GM18499 (cell line): ENCODE measurements around the gene CDK18.

Experiments used
- ATAC-seq: cut with Tn5 transposase; IDR thresholded peaks from one replicate; pipeline ENCODE4 v1.9.1; 2021; ENCODE audit warnings: moderate number of reproducible peaks; ENCODE audit not compliant: insufficient read depth, unreplicated experiment

Gene CDK18

DNA sequence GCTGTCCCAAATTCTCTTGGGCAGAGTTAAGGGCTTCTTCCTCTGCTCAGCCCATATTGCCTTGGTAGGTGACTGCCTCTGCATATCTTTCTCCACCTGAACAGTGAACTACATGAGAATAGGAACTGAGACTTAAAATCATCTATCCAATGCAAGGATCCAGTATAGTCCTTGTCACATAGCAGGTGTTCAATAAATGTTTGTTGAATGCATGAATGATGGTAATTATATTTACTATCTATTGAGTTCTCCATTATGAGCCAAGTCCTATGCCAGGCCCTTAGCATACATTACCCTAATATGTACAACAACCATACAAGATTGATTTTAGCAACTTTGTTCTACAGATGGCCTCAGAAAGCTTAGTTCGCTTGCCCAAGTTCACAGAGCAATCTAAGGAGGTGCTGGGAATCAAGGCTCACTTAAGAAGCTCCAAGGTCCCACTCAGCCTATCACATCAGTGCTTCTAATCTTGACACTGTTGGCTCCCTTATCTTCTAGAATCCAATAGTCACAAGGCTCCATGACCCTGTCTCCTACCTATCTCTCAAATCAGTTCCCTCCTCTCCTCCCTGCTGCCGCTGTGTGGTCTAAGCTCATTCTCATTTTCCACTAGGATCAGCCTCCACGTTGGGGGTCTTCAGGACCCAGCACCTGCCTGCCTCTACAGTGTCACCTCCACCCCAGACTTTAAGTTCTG, 2.2 kb upstream of the CDK18 start:
- no peak for ATAC-seq

DNA sequence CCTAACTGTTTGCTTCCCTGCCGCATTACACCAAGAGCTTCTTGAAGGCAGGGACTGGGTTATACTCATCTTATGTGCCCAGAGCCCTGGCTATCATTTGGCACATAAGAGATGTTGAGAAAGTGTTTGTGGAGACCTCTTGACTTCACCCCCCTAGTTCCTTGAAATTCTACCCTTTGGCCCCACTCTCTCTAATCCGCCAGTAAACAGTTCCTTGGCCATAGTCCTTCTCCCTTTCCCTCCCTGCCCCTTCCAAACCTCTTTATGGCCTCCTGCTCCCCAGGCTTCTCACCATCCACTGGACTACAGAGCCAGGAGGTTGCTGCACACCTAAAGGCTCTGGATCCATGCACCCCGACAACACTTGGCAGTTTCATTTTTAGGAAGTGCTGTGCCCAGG, 1.5 kb upstream of the CDK18 start:
- no peak for ATAC-seq

DNA sequence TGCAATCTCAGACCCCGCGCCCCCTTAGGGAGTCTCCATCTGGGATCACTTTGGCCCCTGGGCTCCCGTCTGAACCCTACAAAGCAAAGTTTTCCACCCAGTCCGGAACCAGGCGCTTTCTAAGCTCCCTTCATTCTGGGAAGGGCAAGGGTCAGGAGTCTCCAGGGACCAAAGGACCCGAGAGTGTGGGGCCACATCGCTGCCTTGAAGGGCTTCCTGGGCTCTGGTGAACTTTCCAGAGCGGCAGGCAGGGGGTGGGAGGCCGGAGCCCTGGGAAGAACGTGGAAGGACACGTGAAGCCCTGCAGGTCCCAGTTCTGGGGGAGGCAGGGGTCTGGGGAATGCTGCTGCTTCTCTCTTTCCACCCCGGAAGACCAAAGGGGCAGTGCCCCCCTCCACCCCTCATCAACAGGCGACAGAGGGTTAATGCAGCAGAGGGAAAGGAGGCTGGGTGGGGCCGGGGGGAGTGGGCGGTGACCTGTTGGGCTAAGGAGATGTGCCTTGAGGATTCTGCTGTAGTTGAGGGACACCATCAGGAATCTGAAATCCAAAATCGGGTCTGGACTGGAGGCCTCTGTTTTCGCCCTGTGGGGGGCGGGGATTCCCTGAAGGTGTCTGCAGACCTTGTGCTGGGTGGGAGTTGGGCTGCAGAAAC, 734 bp downstream of the CDK18 start:
- ATAC-seq: no peak

DNA sequence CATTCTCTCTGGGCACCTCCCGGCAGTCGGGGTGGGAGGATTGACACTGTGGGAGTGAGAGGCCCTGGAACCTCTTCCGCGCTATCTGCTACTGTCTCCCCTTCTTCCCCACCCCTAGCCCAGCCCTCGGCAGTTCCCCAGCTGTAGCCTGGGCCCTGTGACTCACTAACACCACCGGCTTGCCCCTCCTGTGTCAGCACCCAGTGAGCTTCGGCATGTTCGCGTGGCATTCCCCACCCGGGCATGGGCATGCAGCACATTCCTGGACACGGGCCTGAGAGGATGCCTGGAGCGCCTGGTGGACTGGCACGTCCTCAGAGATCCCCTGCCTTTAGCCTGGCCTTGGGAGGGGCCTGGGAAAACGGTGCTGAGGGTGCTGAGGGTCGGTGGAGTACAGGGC, 1.3 kb downstream of the CDK18 start:
- no peak for ATAC-seq

DNA sequence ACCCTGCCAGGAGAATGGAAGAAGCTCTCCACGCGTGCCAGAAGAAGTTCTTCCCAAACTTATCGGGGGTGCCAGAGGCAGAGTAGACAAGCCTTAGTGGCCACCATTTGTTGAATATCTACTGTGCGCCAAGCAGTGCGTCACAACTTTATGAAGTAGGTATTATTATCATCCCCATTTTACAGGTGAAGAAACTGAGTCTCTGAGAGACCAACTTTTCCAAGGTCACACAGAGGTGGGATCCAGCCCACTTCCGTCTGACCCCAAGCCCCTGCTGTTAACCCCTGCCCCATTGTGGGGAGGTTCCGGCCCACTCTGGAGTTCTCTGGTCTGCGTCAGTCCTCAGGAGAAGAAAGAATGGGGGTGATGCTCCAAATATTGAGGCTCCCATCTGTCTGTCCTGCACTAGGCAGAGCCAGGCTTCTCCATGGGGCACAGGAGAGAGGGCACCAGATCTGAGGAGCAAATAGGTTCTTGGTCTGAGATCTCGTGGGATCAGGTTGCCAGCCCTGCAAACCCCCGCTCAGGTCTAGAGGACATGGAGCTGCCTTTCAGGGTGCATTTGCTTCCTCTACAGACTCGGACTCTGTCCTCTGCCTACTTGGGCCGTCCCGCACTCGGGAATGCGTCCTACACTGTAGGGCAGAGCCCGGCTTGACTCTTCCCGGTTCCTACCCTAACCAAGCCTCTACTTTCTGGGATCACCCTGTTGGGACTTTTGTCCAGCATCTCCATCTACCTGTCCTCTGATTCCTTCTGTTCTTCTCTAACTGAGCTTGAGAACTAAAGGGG, 2.1 kb downstream of the CDK18 start:
- ATAC-seq: no peak

DNA sequence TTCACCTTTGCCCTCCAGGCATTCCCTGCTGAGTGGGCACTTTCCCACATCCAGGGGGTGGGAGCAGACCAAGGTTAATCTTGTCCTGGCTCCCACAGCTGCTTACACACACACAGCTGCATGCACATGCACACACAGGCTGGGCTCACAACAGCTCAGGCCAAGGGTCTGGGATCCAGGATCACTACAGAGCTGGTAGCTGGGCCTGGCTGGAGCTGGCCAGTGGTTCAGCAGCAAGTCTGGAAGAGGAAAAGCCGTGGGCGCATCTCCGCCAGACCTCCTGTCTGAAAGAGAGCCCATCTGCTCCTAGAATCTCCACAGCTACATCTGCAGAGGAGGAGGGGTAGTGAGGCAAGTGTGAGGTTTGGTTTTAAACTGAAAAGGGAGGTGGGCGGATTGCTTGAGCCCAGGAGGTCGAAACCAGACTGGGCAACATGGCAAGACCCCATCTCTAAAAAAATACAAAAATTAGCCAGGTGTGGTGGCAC, 3.8 kb downstream of the CDK18 start:
- no peak for ATAC-seq

DNA sequence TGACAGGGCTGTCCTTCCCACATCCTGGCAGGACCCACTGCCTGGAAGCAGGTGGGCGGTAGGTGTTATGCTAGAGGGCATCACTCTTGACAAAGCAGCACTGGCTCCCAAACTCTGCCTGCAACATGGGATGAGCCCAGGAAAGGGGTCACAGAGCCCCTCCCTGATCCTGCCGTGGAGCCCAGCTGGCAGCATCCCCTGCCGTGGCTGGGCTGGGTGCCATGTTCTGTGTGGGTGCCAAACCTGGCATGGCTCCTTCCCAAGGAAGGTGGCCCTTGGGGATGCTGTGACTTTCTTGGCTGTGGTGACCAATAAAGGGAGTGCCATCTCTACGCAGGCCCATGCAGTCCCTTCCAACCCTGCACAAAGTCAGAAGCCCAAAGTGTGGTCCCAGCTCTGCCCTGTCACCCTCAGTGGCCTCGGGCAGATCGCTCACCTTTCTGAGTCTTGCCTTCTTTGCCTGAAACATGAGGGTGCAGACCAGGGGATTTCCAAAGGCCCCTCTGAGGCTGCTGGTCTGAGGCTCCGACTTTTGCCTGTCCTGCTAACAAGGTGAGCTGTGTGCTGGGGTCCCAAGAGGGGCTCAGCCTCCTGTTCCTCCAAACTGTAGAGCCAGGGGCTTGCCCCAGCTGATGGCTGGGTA, 6.0 kb downstream of the CDK18 start:
- ATAC-seq: no peak

DNA sequence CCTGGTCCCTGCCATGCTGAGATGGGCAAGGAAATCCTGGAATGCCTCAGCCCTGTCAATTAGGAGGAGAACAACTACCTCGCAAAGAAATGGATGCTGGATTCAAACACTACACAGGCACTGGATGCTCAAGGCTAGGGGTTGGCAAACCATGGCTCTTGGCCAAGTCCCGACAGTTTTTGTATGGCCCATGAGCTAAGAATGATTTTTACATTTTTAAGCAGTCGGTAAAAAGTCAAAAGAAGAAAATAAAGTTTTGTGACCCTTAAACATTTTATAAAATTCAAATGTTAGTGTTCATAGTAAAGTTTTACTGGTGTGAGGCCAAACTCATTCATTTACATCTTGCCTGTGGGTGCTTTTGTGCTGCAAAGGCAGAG, 6.5 kb downstream of the CDK18 start:
- no peak for ATAC-seq

DNA sequence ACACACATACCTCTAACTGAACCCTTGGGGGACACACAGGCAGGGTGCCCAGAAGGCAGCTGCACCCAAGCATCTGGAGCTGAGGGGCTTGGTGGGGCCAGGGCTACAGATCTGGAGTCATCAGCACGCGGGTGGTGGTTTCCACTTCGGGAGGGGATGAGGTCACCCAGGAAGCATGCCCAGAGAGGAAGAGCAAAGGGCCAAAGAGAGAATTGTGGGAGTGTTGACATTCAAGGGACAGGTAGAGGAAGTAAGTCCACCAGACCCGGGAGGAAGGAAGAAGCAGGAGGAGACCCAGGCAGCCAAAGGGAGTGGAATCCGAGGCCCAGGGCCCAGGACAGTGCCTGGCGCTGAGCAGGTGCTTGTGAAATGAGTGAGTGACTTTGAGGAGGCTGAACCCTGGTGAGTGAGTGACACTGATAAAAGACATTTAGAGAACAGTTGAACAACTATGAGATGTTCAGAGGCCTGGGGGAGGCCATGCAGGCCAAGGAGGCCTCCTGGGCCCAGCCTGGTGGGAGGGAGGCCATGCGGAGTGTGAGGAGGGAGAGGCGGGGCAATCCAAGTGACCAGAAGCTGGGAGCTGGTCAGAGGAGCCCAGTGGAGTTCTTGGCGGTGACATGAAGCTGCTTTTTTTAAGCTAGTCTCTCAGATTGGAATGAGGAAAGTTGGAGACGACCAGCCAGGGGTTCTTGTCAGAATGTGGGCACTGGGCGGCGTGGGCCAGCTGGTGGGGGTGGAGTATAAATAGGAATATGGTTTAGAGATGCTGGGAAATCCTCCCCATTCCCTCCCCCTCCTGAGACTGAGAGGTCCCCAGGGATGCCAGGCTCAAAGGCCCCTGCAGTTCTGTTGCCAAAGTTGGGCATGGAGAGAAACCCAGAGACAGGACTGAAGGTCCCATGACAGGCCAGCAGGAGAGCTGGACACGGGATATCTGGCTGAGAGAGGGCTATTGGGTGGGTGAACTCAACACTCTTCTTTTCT, 7.9 kb downstream of the CDK18 start:
- ATAC-seq: no peak

DNA sequence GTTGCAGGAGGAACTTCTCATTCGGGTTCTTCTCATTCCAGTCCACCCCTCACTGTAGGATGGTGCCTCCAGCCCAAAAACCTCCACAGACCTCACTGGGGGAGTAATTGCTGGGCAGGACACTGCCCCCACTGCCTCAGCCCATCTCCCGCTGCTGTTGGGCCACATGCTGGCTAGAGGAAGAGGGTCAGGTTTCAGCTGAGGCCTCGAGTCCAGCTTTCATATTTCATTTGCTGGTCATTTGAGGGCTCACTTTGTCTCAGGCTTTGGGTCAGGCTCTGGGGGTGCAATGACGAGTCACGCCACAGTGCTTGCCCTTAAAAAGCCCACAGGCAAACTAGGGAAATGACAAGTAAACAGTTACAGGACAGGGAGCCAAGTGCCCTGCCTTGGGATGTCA, 9.3 kb downstream of the CDK18 start:
- ATAC-seq: no peak

DNA sequence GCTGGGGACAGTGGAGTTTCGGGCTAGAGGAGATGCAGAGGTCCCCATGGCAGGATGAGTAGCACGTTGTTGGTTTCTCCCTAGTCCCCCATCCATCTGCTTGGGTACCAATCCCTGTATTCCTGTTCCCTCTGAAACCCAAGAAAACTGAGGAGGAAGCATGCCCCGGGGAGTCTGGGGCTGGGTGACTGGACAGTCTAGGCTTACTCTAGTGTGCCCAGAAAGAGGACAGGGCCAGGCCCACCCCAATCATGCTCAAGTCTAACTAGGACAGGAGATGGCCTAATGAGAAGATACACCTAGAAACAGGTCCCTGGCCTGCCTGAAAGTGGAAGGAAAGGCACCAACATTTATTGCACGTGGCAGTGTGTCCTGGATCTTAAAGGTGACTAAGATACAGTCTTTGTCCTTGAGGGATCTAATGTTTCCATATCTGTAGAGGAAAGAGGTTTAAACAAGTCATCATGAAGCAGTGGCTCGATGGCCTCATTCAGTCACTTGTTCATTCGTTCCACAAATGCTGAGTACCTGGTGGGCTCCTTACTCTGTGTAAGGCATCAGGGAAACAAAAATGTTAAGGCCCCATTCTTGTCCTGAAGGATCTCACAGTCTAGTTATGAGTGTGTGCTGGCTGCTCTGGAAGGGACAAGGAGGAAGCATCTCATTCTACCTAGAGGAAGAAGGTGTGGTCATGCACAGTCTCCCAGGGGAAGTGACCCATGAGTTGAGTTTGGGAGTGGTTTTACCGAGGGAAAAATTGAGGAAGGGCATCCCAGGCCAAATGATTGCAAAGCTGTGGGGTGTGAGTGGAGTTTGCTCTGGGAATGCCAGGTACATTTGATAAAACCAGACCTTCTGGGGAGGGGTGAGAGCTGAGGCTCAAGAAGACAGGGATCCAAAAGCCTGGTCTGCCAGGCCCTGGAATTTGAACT, 10.0 kb downstream of the CDK18 start:
- ATAC-seq: no peak

DNA sequence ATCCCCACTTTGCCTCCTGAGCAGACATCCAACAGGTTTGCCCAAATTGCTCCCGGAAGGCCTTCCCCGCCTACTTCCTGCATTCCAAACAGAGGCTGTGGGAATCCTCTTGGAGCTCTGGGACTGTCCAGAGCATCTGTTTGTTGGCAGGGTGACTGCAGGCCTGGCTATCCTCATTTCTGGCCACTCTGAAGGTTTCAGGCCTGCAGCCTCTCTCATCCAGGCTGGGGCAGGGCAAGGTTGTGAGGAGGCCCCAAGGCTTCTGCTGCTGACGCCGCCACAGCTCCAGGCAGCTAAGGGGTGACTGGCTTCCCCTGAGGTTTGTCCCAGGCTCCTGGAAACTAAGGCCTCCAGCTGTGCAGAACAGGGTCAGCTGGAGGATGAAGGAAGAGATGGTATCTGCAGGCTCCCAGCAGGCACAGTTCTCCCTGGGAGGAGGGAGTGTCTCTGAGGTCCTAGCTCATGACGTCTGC, 11.3 kb downstream of the CDK18 start:
- ATAC-seq: no peak

DNA sequence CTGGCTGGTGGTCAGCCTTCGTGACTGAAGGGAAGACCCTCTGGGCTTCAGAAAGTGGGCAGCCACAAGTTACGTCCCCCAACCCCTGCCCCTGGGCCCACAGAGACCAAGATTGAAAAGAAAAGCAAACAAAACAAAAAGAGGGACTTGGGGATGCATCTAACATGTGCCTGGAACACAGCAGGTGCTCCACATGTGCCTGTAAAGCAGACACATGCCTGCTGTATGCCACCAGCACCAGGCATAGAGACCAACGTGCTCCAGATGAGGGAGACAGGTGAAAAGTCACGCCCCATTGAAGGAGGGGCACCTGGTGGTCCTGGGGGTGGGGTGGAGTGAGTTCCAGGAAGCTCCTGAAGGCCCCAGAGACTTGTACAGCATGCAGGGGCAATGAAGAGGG, 11.9 kb downstream of the CDK18 start:
- ATAC-seq: no peak

DNA sequence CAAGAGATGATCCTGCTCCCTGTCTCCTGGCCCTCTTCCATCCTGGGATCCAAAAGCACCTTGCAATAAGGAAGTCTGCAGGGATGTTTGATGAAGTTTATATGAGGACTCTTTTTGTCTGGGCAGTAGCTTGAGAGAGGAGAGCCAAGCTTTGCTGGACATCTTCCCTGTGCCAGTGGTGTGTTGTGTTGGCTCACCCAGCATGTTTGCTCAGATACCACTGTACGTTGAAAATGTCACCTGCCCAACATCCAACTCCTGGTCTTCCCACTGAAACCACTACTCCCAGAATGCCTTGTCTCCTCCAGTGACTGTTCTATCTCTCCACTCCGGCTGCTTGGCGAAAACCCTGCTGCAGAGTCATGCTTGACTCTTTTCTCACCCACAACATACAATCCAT, 12.8 kb downstream of the CDK18 start:
- ATAC-seq: no peak

DNA sequence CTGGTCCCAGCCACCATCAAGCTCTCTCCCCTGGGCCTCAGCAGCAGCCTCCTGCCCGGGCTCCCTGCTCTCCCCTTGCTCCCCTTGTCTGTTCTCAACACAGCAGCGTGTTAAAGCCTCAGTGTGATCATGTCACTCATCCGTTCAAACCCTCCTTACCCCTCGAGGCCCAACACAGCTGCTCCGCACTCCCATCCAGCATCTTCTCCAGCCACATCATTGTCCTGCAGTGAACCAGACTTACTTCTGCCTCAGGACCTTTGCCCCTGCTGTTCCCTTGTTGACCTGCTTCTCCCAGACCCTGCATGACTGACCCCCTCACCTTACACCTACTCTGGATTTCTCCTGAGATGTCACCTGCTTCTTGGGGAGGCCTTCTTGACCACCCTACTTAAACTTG, 13.3 kb downstream of the CDK18 start:
- no peak for ATAC-seq

DNA sequence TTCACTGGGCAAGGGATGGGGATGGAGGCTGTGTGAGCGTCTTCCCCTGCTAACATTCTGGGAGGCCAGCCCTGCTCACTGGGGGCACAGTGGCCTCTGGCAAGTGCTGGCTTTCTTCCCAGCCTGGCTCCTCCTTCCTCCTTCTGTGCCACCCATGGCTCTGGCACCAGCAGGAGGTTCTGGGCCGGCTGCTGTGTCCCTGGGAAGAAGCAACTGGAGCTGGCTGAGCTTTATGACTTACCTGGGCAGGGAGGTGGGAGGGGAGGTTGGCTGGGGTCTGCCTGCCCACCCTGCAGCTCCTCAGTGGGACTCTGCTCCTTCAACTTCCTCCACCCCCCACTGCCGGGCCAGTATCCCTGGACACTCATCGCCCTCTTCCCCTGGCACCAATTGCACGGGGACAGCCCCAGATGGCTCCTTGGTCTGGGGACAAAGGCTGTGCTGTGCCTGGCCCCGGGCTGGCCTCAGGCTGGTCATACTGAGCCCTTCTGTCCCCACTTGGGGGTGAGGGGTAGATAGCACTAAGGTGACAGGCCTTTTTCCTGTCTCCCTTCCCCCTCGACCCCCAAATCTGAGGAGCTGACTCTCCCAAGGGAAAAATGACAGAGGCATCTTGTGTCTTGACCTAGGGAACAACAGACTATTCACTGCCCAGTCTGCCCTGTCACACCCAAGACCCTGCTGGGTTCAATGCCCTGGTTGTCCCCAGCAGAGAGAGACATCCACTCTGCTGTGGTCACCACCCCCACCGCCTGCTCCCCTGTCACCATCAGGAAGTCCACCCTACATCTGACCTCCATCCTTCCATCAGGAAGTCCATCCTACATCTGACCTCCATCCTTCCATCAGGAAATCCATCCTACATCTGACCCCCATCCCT, 14.4 kb downstream of the CDK18 start:
- ATAC-seq: no peak

DNA sequence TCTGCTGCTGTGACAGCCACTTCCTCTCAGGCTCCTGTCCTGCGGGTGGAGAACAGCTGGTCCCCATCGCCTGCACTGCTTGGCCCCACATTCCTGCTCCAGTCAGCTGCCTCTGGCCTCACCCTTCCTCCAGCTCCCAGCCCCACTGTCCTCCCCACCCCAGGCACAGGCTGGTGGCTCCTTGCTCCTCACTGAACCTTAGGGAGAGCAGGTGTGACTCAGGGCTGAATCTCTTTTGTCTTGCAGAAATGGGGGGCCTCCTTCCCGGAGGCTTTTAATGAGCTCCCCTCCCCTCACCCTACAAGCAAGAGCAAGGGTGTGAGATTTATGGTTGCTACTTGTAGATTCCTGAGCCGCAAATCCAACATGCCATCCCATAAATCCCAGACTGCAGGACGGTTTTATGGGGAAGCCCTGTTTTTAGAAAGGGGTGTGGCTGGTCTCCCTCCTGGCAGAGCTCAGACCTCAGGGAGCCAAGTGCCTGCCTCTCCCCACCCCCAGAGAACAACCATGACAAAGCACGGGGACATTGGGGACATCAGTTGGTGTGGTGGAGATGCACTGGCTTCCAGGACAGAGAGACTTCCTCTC, 15.2 kb downstream of the CDK18 start:
- ATAC-seq: no peak
